GM12892 (cell line): Measurements from ENCODE around the gene ST6GAL1.

Source experiments
- POLR2A ChIP-seq: IDR thresholded peaks from 2 replicates; pipeline ENCODE4 v1.6.1; 2011; ENCODE audit warnings: low read depth, low read length, control low read depth
- TAF1 ChIP-seq: IDR thresholded peaks from 2 replicates; pipeline ENCODE4 v1.6.1; 2011; ENCODE audit warnings: low read depth, mild to moderate bottlenecking, control low read depth, low read length, borderline replicate concordance

GRCh38 chr3:187036394-187036793 is 106.1 kb downstream of the ST6GAL1 start:
- TF ChIP-seq TAF1: no peak
- no peak for TF ChIP-seq POLR2A
